Measurements from ENCODE around the gene MGST3.
"Not testable (repeated sequence)": the region's sequence is repeated elsewhere in the genome, so short reads cannot be mapped to it uniquely, and the experiment has no call there.

Gene MGST3

DNA sequence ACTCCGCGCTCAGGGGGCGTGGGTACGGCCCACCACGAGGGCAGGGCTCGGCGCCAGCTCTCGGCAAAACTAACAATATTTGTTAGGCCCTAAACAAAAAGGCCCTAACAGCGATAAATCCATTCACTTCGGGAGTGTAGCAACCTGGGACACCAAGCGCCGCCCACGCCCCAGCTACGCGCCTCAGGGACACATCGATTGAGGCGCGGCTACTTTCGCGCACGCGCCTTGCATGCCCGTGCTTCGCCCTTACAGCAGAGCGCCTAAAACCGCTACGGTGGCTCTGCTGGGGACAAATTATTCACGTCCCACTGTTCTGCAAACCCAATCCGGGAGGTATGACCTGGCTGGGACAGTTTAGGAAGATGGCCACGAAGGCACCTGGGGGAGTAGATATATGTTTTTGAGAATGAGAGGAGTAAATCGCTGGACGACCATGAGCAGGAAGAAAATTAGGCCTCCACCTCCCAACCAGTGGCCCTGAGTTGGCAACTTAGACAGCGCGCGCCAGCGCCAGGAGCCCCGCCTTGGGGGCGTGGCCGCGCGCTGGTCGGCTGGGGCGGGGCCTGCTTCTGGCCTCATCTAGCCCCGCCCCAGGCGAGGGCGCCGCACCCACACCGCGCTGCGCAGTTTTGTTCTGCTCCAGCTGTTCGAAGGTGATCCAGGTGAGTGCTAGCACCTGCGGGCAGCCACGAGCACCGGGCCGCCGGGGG is at the start of gene MGST3:
MGST3 (plus strand) TSS at position 606 of the 713 bp plus-strand sequence. CDS start 18,614 bp downstream, outside the sequence.
- H3K4me3 ChIP-seq (ENCODE audit: low read depth, low read length) = peak within 1 kb of the TSS; percentile 87
- no peak for TF ChIP-seq CTCF (IDR thresholded peaks at IDR 0.05; ENCODE audit: borderline replicate concordance, insufficient read depth, low read depth, low read length)

DNA sequence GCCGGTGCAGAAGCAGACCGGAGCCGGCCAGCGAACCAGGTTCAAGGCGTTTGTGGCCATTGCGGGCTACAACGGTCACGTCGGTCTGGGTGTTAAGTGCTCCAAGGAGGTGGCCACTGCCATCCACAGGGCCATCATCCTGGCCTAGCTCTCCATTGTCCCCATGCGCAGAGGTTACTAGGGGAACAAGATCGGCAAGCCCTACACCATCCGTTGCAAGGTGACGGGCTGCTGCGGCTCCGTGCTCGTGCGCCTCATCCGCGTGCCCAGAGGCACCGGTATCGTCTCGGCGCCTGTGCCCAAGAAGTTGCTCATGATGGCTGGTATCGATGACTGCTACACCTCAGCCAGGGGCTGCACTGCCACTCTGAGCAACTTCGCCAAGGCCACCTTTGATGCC is 49.1 kb upstream of the MGST3 start:
- no peak overlapping the region for H3K4me3 ChIP-seq (ENCODE audit: low read depth, low read length)
- TF ChIP-seq CTCF (IDR thresholded peaks at IDR 0.05; ENCODE audit: borderline replicate concordance, insufficient read depth, low read depth, low read length) = no peak

DNA sequence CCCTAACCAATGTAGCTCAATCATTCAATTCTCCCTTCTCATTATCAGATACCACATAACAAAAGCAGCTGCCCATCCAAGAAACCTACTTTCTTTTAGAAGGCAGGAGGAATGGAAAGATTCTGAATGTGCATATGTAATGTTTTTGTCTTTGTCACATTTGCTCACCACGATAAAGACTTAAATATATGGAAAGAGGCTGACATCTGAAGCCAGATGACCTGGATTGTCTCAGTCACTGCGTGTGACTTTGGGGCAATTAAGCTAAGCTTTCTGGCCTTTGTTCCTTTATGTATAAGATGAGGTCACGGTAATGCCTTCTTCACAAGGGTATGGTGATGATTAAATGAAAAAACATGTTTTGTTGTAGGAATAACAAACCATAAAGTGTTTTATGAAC is 44.6 kb upstream of the MGST3 start:
- no peak overlapping the region for H3K4me3 ChIP-seq (ENCODE audit: low read depth, low read length)
- no peak for TF ChIP-seq CTCF (IDR thresholded peaks at IDR 0.05; ENCODE audit: borderline replicate concordance, insufficient read depth, low read depth, low read length)

DNA sequence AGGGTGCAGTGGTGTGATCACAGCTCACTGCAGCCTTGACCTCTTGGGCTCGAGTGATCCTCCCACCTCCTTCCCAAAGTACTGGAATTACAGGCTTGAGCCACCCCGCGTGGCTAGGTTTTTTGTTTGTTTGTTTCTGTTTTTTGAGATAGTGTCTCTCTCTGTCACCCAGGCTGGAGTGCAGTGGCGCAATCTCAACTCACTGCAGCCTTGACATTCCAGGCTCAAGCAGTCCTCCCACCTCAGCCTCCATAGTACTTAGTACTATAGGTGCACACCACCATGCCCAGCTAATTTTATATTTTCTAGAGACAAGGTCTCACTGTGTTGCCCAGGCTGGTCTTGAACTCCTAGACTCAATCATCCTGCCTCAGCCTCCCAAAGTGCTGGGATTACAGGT is 39.6 kb upstream of the MGST3 start:
- H3K4me3 ChIP-seq (ENCODE audit: low read depth, low read length) = not testable (repeated sequence)

DNA sequence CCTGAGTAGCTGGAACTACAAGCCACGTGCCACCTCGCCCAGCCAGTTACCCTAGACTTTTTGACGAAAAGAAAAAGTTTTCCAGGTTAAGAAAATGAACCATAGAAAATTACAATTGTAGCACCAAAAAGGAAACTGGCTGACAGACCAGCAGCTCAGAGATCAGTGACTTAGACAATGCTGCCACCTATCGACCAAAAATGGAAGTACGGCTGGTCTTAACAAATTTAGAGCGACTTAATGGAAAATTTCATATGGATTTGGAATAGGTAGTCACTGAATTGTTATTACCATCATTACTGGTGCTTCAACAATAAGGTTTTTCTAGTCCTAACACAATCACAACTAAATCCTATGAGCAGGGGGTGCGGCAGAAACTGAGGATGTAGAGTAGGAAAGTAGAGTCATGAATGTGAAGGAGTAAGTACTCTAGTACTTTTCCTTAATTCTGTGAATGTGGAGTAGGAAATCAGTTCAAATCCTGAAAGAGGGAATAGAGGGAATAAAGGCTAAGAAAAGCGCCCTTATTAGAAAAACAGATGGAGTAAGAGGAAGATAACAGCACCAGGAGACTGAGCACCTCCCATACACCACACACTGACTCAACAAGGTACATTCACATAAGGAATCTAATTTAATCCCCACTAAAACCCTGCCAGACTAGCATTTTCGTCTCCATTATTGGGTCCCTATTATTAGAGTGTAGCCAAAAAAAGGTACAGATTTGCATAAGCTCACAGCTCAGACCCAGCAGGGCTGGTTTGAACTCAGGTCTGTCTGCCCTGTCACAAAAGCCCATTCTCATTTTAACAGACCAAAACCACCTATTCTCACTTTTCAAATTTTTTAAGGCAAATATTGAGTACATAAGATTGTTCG is 37.9 kb upstream of the MGST3 start:
- peak; percentile 60; the same call in 1 of the 2 replicates for TF ChIP-seq CTCF (IDR thresholded peaks at IDR 0.05; ENCODE audit: borderline replicate concordance, insufficient read depth, low read depth, low read length)
- no peak overlapping the region for H3K4me3 ChIP-seq (ENCODE audit: low read depth, low read length)

DNA sequence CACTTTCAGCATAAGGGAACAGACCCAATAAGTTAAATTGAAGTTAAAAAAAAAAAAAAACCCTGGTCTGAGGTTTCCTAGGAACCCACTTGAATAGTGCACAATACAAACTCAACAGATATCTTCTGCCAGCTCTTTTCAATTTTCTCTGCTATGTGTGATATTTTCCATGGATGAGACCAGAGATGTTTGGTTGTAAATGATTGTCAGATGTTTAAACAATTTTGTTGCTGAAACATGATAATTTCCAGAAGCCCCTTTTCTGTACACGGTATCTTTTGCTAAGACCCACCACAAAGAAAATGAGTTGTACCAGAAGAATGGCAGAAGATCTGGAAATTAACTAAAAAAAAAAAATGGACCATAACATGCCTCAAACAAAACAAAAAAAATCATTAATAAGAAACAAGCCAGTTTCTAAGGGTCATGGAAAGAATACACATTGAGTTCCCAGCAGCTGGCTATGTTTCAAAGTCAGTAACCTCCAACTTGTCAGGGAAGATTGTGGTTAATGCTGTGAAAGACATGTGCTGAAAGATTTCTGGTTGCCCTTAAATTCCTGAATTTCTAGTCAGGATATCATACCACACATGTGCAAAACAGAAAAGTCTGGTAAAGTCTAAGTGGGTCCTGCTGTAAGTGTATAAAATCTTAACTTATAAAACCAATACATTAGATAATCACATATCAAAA is 35.6 kb upstream of the MGST3 start:
- no peak overlapping the region for H3K4me3 ChIP-seq (ENCODE audit: low read depth, low read length)
- TF ChIP-seq CTCF (IDR thresholded peaks at IDR 0.05; ENCODE audit: borderline replicate concordance, insufficient read depth, low read depth, low read length) = no peak

- H3K4me3 ChIP-seq (ENCODE audit: low read depth, low read length) = peak overlapping the region; percentile 78
- no peak for TF ChIP-seq CTCF (IDR thresholded peaks at IDR 0.05; ENCODE audit: borderline replicate concordance, insufficient read depth, low read depth, low read length)
These were observed 33.0 kb upstream of the MGST3 start for GRCh38 chr1:165597883-165598675.

Data from GM12875 (cell line).